Amygdala (tissue), 56 donors: ENCODE data around the gene BFSP2.

Experiments used
- DNase-seq, 56 donors: peaks; one replicate each; lab custom pipeline; 2025; lab: John Stamatoyannopoulos, UW

BFSP2 gene

DNA sequence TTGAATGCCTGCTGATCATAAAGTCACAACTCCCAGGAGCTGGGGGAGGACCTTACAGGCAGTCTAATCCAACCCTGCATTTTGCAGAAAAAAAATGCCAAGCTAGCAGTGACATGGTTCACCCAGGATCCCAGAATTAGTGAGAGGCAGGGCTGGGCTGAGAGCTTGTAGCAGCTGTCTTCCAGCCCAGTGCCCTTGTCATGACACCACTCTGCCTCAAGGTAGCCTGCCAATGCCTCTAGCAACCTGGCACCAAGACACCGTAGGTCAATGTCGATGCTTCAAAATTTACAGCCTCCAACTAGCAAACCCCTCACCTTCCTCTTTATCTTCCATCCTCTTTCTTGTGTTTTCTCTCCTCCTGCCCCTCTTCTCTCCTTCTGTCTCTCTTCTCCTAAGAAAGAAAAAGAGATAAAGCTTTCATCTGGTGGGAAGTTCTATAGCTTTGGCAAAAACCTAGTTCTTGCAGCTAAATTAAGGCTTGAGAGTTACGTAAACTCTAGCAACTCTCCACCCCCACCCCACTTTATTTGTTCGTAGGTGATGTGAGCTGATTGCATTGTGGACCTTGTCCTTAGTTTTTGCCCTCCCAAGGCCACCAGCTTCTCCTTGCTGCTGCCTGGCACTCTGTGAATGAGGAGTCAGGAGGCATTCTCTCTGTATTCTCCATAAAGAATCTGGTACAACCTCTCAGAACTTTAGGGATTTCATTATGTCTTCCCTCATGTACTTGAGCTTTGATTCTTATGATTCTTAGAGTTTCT is 18.3 kb upstream of the BFSP2 start:
- no peak for DNase-seq

- no peak for DNase-seq
Observed at GRCh38 chr3:133383175-133383574, 16.7 kb upstream of the BFSP2 start.

GRCh38 chr3:133383741-133384140 is 16.1 kb upstream of the BFSP2 start:
- DNase-seq = no peak

DNA sequence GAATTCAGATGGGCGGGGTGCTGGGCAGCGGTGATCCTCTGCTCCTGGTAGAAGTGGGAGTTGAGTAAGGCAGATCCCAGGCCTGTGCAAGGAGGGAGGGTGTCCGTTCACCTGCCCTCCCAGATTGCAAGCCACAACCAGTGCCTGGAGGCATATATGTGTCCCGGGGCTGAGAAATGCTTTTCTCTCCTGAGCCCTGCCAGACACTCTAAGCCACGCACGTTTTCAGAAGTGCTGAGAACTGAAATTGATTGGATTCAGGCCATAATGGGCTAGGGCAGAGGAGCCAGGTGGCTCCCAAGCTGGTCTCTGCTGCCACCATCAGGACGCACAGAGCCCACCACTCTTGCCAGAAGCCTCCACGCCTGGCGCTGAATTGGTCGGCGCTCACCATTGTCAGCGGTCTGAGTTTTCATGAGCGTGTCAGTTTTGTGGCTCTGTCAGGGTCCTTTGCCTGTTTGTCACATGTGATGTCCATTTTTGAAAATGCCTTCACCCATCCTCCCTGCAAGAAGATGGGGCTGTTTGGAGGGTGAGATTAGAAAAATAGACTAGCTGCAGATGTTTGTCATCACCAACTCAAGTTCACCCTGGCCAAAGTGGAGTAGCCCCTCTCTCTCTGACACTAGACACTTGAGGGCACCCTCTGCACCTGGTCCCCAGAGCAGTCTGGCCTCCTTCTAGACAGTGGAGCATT is 15.4 kb upstream of the BFSP2 start:
- DNase-seq = peak in 50 of 56 donors; percentile 7 to 80 (median 50)

GRCh38 chr3:133386876-133387275 is 13.0 kb upstream of the BFSP2 start:
- no peak for DNase-seq

DNA sequence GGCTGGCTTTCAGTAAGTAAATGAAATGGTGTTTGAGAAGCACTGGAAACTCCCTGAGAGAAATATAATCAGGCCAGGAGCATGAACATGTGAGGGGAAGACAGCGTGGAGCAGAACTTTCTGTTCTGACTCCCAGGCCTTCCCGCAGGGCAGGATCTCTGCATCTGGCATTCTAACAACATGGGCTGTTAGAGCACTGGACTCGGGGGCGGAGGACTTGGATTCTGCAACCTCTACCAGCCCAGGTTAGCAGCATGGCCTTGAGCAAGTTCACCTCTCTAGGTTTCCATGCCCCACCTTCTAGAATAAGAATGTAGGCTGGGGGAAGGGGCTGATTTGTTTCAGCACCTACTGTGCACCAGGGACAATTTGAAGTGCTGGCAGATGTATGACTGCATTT is 12.5 kb upstream of the BFSP2 start:
- no peak for DNase-seq

- DNase-seq = peak in 1 of 56 donors; percentile 13
Observed at GRCh38 chr3:133388696-133389395, 11.0 kb upstream of the BFSP2 start.

DNA sequence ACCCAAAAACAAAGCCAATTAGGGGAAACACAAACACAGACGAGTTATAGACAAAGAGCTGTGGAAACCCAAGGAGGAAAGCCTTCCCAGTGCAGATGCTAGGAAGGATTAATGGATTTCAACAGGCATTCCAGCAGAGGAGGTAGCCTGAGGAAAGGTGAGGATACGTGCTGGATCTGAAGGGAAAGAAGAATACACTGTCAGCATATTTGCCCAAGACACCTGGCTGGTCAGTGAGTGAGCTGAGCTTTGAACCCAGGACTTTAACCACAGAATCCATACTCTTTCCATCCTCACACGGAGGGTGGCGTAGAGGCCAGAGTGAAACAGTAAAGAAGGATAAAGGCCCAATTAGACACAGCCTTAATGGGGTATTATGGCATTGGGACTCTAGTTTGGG is 9.1 kb upstream of the BFSP2 start:
- no peak for DNase-seq

DNA sequence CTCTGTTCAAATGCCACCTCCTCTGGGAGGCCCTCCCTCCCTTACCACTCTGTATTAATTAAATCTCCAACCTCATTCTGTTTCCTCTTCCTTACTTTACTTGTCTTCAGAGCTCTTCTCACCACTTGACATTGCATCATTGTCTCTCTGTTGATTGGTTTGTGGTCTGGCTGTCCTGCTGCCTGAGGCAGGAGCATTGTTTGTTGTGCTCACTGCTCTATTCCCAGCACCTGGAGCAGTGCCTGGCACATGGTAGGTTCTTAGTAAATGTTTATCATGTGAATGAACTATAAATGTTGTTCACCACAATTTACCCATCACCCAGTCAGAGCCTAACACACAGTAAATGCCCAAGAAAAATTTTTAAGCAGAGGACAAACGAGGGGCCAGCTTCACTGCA is 6.7 kb upstream of the BFSP2 start:
- no peak for DNase-seq

GRCh38 chr3:133393691-133394474 is 6.0 kb upstream of the BFSP2 start:
- DNase-seq = peak in 2 of 56 donors; percentile 14 to 16

GRCh38 chr3:133394561-133395311 is 5.1 kb upstream of the BFSP2 start:
- no peak for DNase-seq

- no peak for DNase-seq
Observed at GRCh38 chr3:133396906-133397305, 3.0 kb upstream of the BFSP2 start.

- peak in 3 of 56 donors; percentile 16 to 35 (median 21) for DNase-seq
Observed at GRCh38 chr3:133401374-133402135, 1.7 kb downstream of the BFSP2 start.

DNA sequence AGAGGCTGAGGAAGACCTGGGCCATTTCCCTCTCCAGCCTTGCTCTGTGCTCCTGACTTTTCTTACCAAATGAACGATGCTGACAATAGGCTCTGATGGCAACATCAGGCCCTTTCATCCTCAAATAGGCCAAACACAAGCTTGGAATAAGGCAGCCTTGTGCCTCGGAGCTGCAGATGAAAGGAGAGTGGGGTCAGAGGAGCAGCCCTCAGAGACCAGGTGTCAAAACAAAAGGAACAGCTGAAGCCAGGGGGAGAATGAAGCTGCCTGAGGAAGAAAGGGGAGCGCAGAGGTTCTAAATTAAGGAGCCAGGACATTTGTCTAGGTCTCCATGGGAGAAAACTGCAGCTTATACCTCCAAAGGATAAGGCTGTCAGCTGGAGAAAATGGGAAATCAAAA is 5.1 kb downstream of the BFSP2 start:
- DNase-seq = no peak

DNA sequence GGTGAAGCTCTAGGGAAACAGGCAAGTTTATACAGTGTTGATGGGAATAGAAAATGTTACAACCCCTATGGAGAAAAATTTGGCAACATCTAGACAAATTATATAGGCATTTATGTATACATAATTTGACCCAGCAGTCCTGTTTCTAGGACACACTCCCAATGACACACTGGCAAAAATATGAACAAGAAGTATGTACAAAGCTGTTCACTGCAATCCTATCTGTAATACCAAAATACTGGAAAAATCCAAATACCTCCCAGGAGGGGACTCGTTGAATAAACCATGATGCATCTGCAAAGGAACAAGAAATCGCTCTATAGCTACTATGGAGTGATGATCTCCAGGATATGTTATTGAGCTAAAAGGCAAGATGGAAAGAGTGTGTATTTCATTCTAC is 8.5 kb downstream of the BFSP2 start:
- no peak for DNase-seq

DNA sequence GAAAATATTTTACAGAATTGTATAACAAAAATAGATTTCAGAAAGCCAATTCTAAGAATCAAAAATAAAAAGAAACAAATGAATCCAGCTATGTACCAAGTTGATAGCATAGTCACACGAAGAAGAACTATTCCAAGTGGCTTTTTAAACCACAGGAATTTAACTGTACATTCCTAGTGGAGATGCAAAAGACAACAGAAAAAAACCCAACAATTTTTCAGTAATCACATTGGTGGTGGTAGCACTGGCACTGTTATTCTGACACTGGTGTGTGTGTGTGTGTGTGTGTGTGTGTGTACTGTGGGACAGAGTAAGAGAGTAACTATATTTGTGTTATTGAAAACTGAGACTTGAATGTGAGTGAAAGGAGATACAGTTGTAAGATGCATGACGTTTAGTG is 9.1 kb downstream of the BFSP2 start:
- no peak for DNase-seq

- DNase-seq = no peak
Observed at GRCh38 chr3:133410191-133410892, 10.5 kb downstream of the BFSP2 start.
